Esophagus muscularis mucosa (tissue), 4 donors: ENCODE data around the gene ZBTB7B. TPM values are rescaled to one million over a fixed set of nuclear protein-coding genes. Genes with fewer than 3 reads are reported as not detected.

Experiments used
- DNase-seq: peaks from one replicate; pipeline ENCODE4 v3.0.0-alpha.2; 2017; ENCODE audit errors: extremely low spot score
- H3K27ac ChIP-seq, 4 donors: fragments of 200-600 bp; sonication (generic); replicated peaks in 1 of 4; 1 replicate in 3 of 4; 2 replicates in 1 of 4; pipeline ENCODE4 v1.5.1; 2016 to 2019; ENCODE audit warnings: mild to moderate bottlenecking in 1 of 4
- H3K27me3 ChIP-seq, 4 donors: fragments of 200-600 bp; sonication (generic); one replicate each; pipeline versions ENCODE4 v1.5.1 to v1.6.0; 2016 to 2019
- H3K36me3 ChIP-seq, 4 donors: fragments of 200-600 bp; sonication (generic); one replicate each; pipeline ENCODE4 v1.5.1; 2016 to 2019
- H3K4me1 ChIP-seq, 4 donors: fragments of 200-600 bp; sonication (generic); one replicate each; pipeline ENCODE4 v1.5.1; 2016 to 2019
- H3K4me3 ChIP-seq, 4 donors: fragments of 200-600 bp; sonication (generic); 1 replicate in 2 of 4; 2 replicates in 2 of 4; pipeline ENCODE4 v1.5.1; 2016 to 2019; ENCODE audit warnings: mild to moderate bottlenecking in 4 of 4, moderate library complexity in 1 of 4
- H3K9me3 ChIP-seq, 4 donors: fragments of 200-600 bp; sonication (generic); 1 replicate in 3 of 4; 2 replicates in 1 of 4; pipeline ENCODE4 v1.5.1; 2016 to 2019
- EP300 ChIP-seq: sonication (generic); formaldehyde crosslinking; IDR thresholded peaks from one replicate; pipeline ENCODE4 v1.6.1; 2017; ENCODE audit warnings: antibody characterized with exemption
- POLR2A ChIP-seq: fragments of 450-650 bp; IDR thresholded peaks from one replicate; pipeline ENCODE4 v1.6.1; 2017; ENCODE audit warnings: antibody characterized with exemption, moderate library complexity, mild to moderate bottlenecking, low read depth
- POLR2AphosphoS5 ChIP-seq, 2 donors: sonication (generic); formaldehyde crosslinking; IDR thresholded peaks; one replicate each; pipeline ENCODE4 v1.6.1; 2017; ENCODE audit warnings: antibody characterized with exemption in 2 of 2
- WGBS: methylation state at CpG from one replicate; pipeline ENCODE4 v1.1.5; 2018; 5-methylcytosine and 5-hydroxymethylcytosine counted together
- intact Hi-C: fragments of 100-400 bp; cut with DNase I; formaldehyde crosslinking; loops from one replicate; pipeline ENCODE4 v1.15.1; 2023
- total RNA-seq, 4 donors: library from RNA; depleted of rRNA; stranded (reverse); fragments of >200 nt; gene quantifications; one replicate each; pipeline versions ENCODE4 v1.1.0 to v1.2.1, GENCODE V29; 2016
- TF ChIP-seq, protein P1 (sequence below), 3 experiments: fragments of 200-600 bp in 2 of 3; fragments of 450-650 bp in 1 of 3; sonication (generic) in 2 of 3; IDR thresholded peaks; one replicate each; pipeline ENCODE4 v1.5.1; 2017 to 2019; ENCODE audit warnings: antibody characterized with exemption in 3 of 3, mild to moderate bottlenecking in 2 of 3, moderate library complexity in 1 of 3

The ZBTB7B gene
- total RNA-seq, 4 donors from 2014 or later = 50.0 to 68.9 (median 55.8) TPM

- 85% methylated on average over 5 of the region's 5 CpGs for WGBS
- intact Hi-C loops = no loop called here
Observed at GRCh38 chr1:155042789-155043188, 40.2 kb downstream of the ZBTB7B start.

DNA sequence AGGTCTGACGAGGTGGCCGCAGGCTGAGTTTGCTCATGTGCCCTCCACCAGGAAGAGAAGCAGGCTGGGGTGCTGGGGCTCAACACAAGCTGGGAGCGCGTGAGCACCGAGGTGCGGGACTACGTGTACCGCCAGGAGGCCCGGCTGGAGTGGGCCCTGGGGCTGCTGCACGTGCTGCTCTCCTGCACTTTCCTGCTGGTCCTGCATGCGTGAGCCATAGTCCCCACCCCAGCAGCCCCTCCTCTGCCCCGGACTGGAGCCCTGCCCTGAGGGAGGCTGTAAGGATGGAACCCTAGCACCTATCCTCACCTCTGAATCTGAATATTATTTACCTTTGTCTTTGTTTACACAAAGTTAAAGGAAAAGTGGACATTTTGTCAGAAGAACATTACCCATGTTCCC is 40.7 kb downstream of the ZBTB7B start:
- H3K27ac ChIP-seq = no peak overlapping the region
- intact Hi-C loops = no loop called here
- WGBS = 82% methylated on average over 12 of the region's 12 CpGs

More at GRCh38 chr1:155042789-155043188, 40.2 kb downstream of the ZBTB7B start:
- H3K4me1 ChIP-seq = peaks cover 9 to 22% (median 20%) of the 10 kb centered on the region in 4 donors
- H3K36me3 ChIP-seq = no peaks in the 10 kb centered on the region
- no peaks in the 10 kb centered on the region for H3K9me3 ChIP-seq
- no peak overlapping the region for H3K27ac ChIP-seq
- H3K27me3 ChIP-seq = no peaks in the 10 kb centered on the region
- H3K4me3 ChIP-seq = no peak overlapping the region
- TF ChIP-seq, protein P1, sequence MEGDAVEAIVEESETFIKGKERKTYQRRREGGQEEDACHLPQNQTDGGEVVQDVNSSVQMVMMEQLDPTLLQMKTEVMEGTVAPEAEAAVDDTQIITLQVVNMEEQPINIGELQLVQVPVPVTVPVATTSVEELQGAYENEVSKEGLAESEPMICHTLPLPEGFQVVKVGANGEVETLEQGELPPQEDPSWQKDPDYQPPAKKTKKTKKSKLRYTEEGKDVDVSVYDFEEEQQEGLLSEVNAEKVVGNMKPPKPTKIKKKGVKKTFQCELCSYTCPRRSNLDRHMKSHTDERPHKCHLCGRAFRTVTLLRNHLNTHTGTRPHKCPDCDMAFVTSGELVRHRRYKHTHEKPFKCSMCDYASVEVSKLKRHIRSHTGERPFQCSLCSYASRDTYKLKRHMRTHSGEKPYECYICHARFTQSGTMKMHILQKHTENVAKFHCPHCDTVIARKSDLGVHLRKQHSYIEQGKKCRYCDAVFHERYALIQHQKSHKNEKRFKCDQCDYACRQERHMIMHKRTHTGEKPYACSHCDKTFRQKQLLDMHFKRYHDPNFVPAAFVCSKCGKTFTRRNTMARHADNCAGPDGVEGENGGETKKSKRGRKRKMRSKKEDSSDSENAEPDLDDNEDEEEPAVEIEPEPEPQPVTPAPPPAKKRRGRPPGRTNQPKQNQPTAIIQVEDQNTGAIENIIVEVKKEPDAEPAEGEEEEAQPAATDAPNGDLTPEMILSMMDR (IDR thresholded peaks at IDR 0.05) = no peak
- TF ChIP-seq POLR2A = no peak
- DNase-seq = no peak

GRCh38 chr1:155043793-155044192 is 41.2 kb downstream of the ZBTB7B start:
- 81% methylated on average over 3 of the region's 3 CpGs for WGBS
- intact Hi-C loops = loop anchor here (2.0 kb wide), 1 partner anchor 41 kb away; no protein-coding TSS in a partner anchor

More for the DNA sequence above, 40.7 kb downstream of the ZBTB7B start:
- Histone ChIP-seq H3K36me3 (no peaks in the 10 kb centered on the region), H3K27me3 (no peaks in the 10 kb centered on the region), H3K4me3 (no peak overlapping the region), H3K9me3 (no peaks in the 10 kb centered on the region), H3K4me1 (peaks cover 9 to 22% (median 19%) of the 10 kb centered on the region in 4 donors)
- TF ChIP-seq POLR2A = no peak
- TF ChIP-seq POLR2AphosphoS5 (IDR thresholded peaks at IDR 0.05) = no peak
- TF ChIP-seq, protein P1 (IDR thresholded peaks at IDR 0.05) = no peak
- no peak for TF ChIP-seq EP300
- no peak for DNase-seq

DNA sequence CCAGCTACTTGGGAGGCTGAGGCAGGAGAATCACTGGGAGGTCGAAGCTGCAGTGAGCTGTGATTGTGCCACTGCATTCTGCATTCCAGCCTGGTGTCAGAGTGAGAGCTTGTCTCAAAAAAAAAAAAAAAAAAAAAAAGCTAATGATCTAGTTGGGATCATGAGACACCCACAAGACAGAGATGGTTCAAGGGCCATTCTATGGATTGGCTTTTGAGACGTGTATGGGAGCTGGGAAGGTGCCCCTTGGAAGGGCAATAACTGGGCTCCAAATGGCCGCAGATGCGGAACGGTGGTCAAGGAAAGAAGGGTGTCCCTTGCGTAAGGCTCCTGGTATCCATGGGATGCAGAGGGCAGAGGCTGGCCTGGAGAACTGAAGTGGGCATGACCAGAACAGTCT is 41.8 kb downstream of the ZBTB7B start:
- 95% methylated on average over 6 of the region's 6 CpGs for WGBS
- Histone ChIP-seq H3K9me3 (no peaks in the 10 kb centered on the region), H3K27ac (no peak overlapping the region), H3K4me1 (peaks cover 5 to 13% (median 11%) of the 10 kb centered on the region in 4 donors), H3K36me3 (no peaks in the 10 kb centered on the region), H3K27me3 (no peaks in the 10 kb centered on the region), H3K4me3 (no peak overlapping the region)
- no peak for DNase-seq
- TF ChIP-seq, protein P1 (IDR thresholded peaks at IDR 0.05) = no peak
- TF ChIP-seq EP300 (no peak), POLR2A (no peak), POLR2AphosphoS5 (IDR thresholded peaks at IDR 0.05) (no peak)
- intact Hi-C loops = loop anchor here (2.0 kb wide), 1 partner anchor 40 kb away; no protein-coding TSS in a partner anchor

More at GRCh38 chr1:155043793-155044192, 41.2 kb downstream of the ZBTB7B start:
- peaks cover 8 to 17% (median 14%) of the 10 kb centered on the region in 4 donors for H3K4me1 ChIP-seq
- H3K9me3 ChIP-seq = no peaks in the 10 kb centered on the region
- H3K27ac ChIP-seq = no peak overlapping the region
- H3K4me3 ChIP-seq = no peak overlapping the region
- no peaks in the 10 kb centered on the region for H3K36me3 ChIP-seq
- TF ChIP-seq POLR2A = no peak
- TF ChIP-seq EP300 = no peak
- TF ChIP-seq POLR2AphosphoS5 (IDR thresholded peaks at IDR 0.05) = no peak
- TF ChIP-seq, protein P1 (IDR thresholded peaks at IDR 0.05) = no peak
- no peak for DNase-seq
- no peaks in the 10 kb centered on the region for H3K27me3 ChIP-seq
